HG02870 (cell line): ENCODE data around the gene ELK4.
"Not testable (repeated sequence)": the region's sequence is repeated elsewhere in the genome, so short reads cannot be mapped to it uniquely, and the experiment has no call there.

ENCODE experiments used
- ATAC-seq: cut with Tn5 transposase; IDR thresholded peaks from one replicate; pipeline ENCODE4 v1.9.1; 2021; ENCODE audit warnings: mild to moderate bottlenecking, moderate library complexity; ENCODE audit not compliant: unreplicated experiment

The ELK4 gene

DNA sequence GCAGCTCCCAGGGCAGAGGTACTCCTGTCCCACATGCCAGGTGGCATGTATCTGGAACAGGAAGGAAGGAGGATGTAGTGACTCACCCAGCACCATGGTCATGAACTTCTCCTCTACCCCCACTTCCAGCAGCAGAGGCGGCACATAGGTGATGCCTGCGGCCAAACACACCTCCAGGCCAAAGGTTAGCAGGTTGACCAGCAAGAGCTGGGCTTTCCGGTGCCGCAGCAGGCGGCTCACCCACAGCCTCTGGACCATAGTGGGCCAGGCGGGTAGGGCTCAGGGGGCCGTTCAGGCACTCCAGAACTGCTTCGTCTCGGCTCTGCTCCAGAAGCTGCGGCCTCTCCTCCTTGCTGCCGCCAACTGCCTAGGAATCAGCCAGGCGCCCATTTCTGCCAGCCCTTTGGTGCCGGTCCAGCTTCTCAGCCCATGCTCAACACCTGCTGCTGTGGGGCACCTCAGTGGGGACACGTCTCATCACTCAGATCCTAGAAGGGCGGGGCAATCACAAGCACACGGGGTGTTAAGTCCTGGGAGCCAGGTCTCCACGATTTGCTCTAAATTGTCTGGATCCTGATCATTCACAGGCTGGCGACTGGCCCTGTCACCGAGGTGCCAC lies 32.7 kb upstream of the ELK4 start:
- ATAC-seq, result no peak

DNA sequence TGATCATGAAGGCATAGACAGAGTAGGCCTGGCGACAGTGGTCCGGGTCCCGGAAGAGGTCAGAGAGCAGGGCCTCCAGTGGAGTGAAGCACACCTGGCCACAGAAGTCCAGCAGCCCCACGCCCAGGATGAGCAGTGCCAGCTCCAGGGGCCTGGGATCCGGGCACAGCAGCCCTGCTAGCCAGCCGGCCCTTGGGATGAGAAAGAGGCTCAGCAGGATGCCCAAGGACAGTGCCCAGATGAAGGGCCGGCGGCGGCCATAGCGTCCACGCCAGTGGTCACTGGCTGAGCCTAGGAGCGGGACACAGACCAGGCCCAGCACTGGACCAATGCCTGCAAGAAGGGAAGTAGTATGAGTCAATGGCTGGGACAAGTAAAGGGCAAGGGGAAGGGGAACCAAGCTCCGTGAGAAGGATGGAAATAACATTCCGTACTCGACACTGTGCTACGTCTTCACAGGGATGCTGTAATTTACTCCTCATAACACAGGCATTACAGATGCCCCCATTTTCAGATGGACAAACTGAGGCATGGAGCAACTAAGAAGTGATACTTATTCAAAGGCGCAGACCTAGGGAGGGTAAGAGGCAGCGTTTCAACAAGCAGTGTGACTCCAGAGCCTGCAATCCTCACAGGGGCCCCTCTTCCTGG lies 31.6 kb upstream of the ELK4 start:
- ATAC-seq, result no peak

DNA sequence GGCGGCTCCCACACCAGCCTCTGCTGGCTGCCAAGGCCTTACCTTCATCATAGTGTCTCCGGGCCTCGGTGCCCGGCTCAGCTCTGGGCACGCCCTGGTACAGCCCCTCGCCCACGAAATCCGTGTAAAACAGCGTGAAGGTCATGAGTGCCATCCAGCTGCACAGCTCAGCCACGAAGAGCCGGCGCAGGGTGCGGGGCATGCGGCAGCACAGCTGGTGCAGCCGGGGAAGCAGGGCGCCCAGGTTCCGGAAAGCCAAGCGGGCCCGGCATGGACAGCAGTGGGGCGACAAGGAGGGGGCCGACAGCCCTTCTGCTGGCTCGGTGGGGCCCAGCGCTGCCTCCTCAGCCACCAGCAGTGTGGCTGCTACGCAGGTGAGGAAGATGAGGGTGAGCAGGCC lies 31.0 kb upstream of the ELK4 start:
- no peak for ATAC-seq

DNA sequence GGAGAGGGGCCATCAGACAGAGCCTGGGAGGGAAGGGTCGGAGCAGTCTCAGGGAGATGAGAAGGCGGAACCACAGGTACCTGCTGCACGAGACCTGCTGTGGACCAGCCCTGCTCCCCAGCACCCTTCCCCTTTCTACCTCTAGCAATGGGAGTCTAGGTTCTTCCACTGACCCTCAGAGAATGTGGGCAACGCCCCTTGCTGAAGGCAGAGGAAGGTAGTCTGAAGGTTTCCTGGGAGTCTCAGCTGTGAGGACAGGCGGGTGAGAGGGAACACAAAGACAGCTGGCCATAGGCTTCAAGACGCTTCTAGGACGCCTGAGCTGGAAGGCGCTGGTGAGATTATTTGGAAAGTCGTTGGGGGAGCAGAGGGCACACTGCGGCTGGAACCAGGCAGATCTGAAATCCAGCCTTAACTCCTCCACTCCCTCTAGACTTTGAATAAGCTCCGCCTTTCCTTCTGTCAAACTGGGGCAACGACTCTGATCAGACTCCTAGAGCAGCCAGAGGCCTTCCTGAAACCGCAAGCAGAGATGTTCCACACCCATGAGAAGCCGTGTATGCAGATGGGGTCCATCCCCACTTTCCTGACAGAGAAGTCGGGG lies 30.4 kb upstream of the ELK4 start:
- ATAC-seq, result no peak

DNA sequence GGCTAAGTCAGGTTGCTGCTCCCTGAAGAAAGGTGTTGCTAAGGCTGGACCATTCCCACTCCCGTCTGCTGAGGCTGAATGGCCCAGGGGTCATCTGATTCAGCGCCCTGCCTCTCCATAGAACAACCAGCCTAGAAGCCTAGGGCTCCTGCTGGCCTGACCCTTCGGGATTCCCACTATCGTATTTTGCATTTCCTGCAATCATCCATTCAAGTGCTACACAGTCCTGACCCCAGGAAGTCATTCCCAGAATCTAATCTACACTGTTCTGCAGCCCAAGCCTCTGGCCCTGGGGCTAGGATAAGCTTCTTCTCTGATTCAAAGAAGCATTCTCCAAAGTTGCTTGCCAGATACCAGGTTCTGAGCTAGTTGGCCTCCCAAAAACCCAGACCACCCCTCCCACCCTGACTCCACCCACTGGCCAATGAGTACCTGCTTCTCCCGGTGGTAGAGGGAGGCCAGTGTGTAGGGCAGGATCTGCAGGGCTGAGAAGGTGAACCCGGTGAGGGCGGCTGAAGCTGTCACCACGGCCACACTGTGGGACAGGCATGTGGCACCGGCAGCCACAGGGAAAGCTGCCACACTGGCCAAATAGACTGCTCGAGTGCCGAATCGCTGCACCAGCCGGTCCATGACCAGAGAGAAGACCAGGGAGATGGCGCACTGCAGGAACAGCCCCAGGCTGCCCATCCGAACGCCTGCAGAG lies 29.8 kb upstream of the ELK4 start:
- ATAC-seq, result no peak

DNA sequence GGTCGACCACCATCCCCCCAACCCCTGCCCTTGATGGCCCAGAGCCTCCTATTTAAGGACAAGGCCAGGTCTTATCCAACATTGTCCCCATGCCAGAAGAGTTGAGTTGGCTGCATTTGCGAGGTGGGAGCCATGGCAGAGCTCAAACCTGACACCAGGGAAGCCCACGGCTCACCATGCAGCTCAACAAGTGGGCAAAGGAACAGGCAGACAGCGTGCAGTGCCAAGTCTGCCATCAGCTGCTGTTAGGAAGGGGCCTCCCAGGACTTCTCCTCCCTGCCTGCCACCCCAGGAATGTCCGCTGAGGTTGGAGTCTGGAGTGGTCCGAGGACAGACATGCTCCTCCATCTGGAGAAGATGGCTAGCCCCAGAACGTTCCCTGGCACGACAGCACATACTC lies 28.6 kb upstream of the ELK4 start:
- no peak for ATAC-seq

DNA sequence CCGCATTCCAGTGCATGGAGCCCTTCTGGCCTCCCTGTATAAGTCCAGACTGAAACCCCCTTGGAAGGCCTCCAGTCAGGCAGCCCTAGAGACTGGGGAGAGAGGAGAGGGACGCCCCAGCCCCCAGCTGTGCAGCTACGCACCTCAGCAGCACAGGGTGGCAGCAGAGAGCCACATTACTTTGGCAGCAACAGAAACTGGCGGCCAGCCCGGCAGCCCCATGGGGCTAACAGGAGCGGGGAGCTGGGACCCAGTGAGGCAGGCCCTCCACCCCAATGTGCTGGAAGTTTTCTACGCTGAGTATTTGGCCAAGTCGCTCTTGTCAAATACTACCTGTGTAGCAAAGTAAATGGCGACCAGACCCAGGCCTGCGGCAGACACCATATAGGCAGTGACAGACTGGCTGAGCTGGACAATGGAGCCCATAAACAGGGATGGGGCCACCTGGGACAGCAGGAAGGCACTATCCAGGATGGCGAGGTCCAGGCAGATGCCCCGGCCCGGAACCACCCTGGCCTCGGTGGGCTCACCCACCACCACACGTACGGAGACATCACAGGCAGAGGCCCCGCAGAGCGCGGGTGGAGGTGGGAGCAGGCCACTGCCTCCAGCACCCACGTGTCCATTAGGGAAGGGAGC lies 27.3 kb upstream of the ELK4 start:
- peak; percentile 67 for ATAC-seq

DNA sequence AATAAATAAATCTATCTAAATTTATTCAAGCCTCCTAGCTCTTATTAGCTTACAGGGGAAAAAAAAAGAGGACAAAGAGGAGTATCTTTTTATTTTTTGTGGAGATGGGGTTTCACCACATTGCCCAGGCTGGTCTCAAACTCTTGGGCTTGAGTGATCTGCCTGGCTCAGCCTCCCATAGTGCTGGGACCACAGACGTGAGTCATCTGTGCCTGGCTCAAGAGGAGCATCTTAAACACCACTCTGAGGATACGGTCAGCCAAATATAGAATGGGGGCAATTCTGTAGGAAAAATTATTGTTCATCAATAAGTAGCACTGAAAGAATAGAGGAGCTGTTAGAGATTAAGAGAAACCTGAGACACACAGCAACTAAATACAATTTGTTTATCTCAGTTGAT lies 24.4 kb upstream of the ELK4 start:
- no peak for ATAC-seq

DNA sequence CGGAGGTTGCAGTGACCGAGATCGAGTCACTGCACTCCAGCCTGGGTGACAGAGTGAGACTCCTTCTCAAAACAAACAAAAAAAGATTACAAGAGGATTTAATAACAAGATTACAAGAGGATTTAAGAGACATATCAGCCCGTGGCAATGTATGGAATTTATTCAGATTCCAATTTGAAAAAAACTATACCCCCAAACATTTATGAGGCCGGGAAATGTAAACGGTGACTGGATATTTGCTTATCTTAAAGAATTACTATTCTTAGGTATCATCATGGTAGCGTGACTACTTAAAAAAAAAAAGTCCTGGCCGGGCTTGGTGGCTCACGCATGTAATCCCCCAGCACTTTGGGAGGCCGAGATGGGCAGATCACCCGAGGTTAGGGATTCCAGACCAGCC lies 21.2 kb upstream of the ELK4 start:
- no peak for ATAC-seq

DNA sequence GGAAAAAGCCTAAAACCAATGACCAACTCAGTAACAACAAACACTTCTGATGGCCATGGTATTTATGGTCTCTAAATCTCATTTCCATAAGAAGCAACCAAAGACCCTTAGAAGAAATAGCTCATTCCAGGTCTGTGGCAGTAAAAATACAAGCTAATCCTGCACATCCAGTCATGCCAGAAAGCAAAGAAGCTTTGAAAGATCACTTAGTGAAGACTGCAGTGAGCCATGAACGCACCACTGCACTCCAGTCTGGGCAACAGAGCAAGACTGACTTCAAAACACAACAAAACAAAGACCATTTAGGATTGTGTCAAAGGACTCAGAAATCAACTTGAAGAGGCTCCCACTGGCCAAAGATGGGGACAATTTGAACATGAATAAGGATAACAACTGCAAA lies 18.4 kb upstream of the ELK4 start:
- no peak for ATAC-seq

DNA sequence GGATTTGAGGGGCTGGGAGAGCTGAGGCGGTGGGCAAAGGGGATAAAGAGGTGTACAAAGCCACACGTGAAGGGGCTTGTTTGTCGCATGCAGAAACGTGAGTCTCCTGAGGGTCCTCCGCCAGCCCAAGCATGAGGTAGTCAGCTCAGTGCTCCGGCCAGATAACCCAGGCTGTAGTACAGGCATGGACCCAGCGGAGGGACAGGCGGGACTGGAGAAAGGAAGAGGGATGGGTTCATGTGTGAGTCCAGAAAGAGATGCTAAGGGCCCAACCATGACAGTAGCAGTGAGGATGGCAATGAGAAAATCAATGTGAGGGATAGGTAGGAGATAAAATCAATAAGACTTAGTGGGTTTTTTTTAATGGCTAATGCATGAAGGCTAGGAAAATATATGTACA lies 13.7 kb upstream of the ELK4 start:
- no peak for ATAC-seq

DNA sequence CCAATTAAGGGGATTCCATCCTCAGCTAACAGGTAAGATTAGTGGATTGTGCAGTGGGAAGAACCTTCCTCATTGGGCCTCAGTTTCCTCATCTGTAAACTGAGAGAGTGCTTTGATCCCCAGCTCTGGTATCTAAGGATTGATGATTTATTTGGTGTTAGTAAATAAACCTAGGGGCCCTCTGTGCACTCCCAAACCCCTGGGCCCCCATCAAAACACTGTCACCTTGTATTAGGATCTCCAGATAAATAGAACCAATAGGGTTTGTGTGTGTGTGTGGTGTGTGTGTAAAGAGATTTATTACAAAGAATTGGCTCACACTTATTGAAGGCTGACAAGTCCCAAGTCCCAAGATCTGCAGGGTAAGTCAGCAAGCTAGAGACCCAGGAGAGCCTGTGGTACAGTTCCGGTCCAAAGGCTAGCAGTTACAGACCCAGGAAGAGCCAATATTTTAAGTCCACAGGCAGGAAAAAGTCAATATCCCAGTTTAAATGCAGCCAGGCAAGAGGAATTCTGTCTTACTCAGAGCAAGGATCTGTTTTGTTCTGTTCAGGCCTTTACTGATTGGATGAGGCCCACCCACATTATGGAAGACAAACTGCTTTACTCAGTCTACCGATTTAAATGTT lies 11.0 kb upstream of the ELK4 start:
- ATAC-seq, result no peak

DNA sequence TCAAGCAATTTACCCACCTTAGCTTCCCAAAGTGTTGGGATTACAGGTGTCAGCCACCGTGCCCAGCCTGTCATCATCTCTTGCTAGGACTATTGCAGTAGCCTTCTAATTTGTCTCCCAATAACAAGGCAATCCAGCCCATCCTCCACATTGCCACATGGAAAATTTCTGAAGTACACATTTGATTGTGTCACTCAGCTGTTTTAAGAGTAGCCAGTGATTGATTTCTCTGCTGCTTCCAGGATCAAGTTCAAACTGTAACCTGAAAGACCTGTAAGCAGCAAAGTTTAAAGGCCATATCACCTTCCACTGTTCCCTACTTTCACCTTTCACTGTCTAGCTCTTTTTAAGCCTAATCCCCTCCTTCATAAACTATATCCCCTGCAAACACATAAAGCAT lies 7.8 kb upstream of the ELK4 start:
- no peak for ATAC-seq

DNA sequence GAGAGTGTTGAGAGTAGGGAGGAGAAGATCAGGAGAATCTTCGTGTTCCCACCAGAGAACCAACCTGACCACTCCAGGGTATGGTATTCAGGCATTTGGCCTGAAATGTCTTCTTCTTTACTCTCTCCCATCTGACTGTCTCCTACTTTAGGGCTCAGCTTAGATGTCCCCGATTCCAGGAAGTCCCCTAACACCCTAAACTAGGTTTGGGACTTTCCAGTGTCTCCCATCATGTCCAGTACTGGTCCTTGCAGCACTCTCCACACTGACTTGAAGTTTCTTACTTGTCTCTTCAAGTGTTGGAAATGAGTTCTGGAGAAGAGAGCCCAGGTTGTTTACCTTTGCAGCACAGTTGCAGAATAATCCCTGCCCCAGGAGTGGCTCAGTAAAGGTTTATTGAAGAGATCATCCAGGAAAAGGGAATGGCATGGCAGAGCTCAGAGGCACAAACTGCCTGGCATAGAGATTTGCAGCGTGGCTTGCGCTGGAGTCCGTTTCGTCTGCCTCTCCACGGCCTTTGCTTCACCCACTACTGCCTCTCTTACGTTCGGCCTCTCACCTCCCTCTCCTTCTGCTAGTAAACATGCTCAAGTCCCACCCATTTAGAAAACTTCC lies 6.2 kb upstream of the ELK4 start:
- ATAC-seq, result no peak

DNA sequence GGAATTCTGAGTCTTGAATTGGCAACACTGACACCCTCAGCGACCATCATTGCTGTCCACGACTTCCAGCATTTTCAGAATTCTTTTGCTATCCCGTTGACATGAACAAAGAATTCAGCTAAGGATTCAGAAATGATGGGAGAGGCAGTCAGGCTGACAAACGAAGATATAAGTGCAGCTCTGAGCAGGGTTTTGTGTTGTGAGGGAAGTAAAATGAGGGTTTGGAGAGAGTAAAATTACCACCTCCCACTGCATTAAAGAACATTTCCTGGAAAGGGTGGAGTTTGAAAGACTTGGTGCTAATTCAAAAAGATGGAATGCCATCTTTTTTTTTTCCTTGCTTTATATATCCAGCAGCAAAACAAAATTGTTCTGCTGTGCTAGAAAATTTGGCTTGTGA lies 4.9 kb upstream of the ELK4 start:
- ATAC-seq, result no peak

DNA sequence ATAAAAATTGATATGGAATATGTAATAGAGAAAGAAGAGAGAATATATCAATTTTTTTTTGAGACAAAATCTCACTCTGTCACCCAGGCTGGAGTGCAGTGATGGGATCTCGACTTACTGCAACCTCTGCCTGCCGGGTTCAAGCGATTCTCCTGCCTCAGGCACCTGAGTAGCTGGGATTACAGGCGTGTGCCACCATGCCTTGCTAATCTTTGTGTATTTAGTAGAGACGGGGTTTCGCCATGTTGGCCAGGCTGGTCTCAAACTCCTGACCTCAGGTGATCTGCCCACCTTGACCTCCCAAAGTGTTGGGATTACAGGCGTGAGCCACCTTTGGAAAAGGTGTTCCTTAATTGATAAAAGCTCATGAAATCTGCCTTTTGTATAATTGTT lies 4.3 kb upstream of the ELK4 start:
- not testable (repeated sequence) for ATAC-seq

DNA sequence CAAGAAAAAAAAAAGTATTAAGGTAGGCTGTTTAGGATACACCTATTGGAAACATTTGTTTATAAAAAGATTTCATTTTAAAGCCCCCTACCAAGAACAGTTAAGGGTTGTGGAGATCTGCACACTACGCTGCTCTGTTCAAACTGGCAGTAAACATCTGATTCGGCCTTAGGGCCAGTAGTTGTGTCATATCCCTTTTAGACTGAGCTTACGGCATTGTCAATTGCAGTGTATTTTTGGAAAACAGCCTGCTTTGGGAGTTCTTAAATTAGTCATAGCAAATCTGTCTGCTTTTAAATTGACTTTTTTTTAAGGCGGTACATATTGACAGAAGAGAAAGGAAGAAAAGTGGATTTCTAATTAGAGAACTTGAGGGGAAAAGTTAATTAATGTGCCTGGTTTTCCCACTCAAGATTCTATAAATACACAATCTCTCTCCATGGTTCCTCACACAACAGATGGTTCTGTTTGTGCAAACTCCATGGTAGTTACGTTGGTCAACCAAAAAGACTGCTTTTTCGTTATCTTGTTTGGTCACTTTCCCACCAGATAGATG lies 1.7 kb upstream of the ELK4 start:
- no peak for ATAC-seq

DNA sequence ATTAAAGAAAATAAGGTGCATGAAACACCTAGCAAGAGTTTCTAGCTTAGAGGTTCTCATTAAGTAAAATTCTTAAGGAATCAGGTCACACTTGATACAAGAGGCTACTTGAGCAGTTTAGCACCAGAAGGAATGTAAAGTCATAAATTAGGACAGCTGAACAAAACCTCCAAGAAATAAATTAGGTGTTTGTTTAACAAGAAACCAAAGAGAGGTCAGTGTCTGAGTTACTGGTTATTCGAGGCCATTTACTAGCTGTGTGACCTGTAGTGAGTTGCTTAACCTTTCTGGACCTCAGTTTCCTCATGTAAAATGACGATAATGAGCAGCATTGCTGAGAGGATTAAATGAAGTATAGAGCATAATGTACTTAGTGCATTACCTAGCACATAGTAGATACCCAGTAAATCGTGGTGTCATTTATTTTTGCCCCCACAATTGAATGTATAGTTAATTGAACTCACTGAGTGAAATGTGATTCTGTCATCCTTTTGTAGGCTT lies 908 bp upstream of the ELK4 start:
- ATAC-seq, result no peak

DNA sequence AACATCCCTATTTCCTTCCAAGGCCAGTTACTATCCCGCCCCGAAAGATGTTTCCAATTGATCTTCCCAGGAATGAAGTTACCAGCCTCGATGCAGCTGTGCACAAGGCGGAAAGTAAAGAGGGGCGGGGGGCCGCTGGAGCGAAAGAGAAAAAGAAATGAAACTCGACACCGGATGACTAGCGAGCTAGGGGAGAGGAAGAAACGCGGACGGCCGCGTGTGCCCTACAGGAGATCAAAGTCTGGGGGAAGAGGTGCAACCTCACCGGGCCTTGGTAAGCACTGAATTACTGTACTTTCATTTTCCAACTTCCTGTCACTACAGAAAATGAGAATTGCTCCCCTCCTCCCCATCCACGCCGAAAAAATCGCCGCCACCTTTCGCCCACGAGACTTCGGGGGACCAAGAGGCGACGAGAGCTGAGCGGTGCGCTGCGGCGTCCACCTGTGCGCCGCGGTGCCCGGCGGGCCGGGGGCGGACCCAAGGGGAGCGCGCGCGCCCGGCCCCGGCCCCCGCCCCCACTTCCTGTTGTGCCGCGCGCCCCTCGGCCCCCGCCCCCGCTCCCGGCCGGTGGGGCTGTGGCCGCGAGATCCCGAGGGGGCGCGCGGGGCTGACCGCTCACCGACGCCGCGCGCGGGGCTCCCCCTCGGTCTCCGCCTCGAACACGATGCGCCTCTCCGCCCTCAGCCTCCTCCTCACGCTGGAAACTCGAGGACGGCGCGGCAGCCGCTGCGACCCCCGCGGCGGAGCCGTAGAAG lies 622 bp downstream of the ELK4 start:
- ATAC-seq, result peak; percentile 51

DNA sequence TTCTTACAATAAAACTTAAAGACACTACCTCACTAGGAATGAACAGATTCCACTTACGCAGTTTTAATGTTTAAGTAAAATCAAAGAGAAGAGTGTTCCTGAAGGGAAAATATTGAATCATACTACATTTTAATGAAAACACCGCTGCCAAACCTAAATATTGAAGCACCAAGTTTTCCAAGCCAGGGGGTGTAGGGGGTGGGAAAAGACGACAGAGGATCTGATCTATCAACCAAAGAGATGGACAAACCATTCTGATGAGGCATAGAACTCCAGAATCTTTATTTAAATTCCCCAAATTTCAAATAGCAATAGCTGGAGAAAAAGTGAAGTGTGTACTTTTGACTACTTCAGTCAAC lies 1.2 kb downstream of the ELK4 start:
- no peak for ATAC-seq
